CD1c-positive myeloid dendritic cell (primary cell): Measurements from ENCODE around the gene POU4F2.
"Not testable (repeated sequence)": the region's sequence is repeated elsewhere in the genome, so short reads cannot be mapped to it uniquely, and the experiment has no call there.

ENCODE experiments used
- DNase-seq: peaks from one replicate; pipeline ENCODE4 v3.0.0-alpha.2; 2016; ENCODE audit errors: extremely low spot score

The POU4F2 gene

DNA sequence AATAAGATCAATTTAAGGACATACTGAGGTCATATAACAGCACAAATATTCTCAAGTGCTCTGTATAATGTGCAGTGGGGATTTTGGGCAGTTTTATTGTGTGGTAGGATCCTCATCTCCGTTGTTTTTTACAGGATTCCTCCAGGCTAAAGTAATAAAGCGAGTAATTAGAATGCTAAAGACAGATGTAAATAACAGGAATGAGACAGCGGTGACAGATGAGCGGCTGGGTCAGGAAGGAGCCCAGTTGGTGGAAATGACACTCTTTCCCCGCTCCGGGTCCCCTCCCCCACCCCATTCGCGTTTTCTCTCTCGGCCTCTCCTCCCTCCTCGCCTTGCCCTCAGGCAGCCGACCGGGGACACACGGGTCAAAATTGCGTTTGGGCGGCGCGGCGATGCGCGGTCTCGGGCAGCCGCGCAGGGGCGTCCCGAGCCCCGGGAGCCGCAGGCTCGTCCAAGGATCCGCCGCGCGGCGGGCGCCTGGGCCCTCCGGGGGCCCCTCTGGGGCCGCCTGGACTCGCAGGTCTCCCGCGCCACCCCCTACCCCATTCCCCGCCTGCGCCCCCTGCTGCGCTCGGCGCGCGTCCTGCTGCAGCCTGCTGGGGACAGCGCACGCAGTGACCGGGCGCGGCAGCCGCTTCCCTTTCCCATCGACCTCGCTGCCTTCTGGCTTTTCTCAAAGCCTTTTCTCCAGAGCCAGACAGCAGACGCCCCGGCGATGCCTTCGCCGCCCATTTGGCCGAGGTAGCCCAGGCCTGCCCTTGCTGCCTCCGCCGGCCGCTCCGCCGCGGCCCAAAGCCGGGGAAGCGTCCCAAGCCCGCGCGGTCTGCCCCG, 16.2 kb downstream of the POU4F2 start:
- no peak for DNase-seq

DNA sequence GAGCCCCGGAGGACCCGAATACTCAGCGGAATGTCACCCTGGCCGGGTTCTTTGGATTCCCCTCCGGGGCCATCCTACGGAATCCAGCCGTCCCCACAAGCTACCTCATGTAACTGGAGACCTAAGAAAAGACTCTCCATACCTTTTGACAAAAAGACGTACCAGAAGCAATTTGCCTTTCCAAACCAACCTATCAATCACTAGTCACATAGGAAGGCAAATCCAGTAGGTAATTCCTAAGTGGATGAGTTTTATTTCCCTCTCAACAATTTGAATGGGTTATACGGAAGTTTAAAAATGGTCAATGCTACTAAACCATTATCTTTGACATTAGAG, 16.8 kb downstream of the POU4F2 start:
- DNase-seq = no peak

DNA sequence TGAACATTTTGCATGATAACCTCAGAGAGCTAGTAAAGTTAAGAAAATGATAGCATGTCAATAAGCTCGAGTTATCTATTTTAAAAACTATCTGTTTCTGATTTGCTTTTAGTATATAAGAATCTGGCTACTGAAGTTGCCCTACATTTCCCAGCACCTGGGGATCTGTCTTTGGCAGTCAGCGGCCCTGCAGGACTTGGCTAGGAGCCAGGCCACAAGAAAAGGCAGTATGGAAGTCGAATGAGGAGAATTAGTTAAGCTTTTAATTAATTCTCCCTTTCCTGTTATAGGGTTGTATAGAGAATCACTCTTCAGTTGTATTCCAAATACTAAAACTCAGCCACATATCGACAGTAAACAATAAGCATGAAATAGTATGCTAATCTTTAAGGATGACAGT, 22.7 kb downstream of the POU4F2 start:
- no peak for DNase-seq

DNA sequence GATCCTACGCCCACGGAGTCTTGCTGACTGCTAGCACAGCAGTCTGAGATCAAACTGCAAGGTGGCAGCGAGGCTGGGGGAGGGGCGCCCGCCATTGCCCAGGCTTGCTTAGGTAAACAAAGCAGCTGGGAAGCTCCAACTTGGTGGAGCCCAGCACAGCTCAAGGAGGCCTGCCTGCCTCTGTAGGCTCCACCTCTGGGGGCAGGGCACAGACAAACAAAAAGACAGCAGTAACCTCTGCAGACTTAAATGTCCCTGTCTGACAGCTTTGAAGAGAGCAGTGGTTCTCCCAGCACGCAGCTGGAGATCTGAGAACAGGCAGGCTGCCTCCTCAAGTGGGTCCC, 25.2 kb downstream of the POU4F2 start:
- not testable (repeated sequence) for DNase-seq

DNA sequence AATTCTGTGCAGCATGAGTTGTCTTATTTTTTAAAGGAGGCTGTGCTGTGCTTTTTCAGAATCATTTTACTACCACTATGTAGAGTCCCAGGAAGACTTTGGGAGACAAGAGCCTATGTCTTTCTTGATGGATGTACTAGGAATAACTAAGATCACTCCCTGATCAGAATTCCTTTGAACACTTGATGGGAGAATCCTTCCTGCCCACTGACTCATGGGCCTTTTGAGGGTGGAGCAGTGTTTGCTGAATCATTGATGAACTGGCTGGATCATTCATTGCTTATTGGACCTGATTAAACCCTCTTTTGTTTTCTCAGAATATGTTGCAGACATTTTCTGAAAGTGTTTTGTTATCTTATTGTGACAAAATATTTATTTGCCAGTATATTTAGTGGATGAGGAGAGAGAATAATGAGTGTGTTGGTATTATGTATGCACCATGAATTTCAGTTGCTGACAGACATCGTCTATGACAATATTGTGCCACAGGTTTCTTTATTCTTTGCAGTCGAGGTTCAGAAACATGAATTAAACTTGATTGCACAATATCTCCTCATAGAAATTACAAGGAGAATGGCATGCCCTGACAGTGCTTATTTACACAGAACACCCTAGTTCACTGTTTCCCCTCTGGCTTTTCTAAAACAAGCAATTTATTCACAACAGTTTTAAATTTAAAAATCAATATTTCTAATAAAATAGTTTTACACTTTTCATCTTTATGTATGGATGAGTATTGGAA, 36.3 kb downstream of the POU4F2 start:
- DNase-seq = no peak
